GM21390 (cell line): Measurements from ENCODE around the gene FAM50B.

Source experiments
- ATAC-seq: cut with Tn5 transposase; IDR thresholded peaks from one replicate; pipeline ENCODE4 v1.9.1; 2021; ENCODE audit not compliant: unreplicated experiment

The FAM50B gene

DNA sequence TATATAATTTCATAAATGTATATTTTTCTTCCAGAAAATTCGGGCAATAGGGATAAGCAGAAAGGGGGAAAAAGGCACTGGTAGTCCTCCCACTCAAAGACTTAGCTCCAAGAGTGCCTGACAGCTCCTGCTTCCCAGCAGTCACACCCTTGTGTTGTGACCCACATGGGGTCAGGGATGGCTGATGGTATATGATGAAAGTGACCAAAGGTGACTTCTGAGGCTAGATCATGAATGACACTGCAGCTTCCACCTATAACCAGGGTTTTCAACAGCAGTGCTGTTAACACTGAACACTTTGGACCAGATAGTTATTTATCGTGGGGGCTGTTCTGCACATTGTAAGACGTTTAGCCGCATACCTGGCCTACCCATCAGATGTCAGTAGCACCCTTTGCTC is 22.3 kb downstream of the FAM50B start:
- ATAC-seq, result no peak

GRCh38 chr6:3871939-3872338 is 22.8 kb downstream of the FAM50B start:
- no peak for ATAC-seq

DNA sequence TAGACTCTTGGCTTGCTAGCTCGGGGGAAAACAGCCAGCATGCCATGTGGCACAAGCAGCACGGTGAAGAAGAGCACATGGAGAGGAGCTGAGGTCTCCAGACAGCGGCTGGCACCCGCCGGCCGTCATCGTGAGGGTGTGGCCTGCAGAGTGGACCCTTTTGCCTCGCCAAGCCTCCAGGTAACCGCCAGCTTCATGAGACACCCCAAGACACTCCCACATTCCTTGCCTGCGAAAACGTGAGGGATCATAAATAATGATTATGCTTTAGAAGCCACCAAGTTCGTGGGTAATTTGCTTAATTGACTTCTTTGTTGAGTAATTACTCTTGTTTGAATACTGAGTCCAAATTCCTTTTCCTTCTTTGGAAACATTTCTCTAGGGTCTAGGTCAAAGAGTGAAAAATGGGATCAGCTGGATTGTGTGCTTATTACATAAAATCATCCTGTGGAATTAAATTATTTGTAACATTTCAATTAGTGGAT is 23.2 kb downstream of the FAM50B start:
- no peak for ATAC-seq

GRCh38 chr6:3873051-3873450 is 23.9 kb downstream of the FAM50B start:
- ATAC-seq, result no peak

DNA sequence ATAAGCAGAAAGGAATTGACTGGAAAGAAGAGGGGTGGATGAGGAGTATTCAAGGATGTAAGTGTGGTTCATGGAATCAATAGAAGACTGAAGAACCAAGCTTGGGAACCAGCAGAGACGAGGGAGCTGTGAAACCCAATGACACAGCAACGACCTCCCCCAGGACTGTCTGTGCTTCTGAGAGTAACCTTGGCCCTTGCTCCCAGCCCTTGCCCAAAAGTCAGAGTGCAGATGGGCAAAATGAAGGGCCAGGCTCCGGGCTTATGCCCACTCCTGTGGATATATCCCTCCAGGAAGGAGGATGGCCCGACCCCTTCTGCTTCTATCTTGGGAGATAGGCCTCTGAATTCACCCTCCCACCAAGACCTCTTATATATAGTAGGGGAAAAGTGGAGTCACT is 24.9 kb downstream of the FAM50B start:
- ATAC-seq, result no peak

DNA sequence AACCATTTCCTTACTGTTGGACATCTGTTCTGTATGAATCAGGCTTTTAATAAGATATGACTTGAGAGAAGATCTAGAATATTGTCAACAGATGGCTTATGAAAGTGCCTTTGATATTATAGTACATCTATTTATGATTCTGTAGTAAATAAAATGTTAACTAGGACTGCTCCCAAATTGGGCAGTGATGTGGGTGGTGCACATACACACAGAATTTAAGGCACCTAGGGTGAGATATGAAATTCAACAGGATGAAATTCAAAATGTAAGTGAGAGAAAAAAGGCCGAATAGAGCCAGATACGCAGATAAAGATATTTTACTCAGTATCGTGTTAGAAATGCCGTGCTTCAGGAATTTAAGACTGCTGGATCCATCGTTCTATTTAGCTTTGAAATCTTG is 26.3 kb downstream of the FAM50B start:
- no peak for ATAC-seq

GRCh38 chr6:3876101-3876500 is 26.9 kb downstream of the FAM50B start:
- ATAC-seq, result no peak

DNA sequence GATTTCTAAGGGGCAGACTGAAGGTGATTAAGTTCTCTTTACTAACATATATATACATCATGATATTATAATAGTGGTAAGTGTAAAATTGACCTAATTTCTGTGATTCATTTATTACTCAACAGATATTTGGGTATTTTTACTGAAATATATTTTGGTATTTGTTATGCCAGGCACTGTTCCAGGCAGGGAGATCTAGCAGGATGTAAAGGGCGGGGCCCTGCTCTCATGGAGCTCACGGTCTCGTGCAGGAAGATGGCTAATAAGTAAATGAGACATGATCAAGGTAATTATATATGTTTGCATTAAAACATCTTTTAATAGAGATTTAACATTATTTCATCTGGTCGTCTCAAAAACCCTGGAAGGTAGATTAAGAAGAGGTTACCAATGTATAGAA is 27.7 kb downstream of the FAM50B start:
- ATAC-seq, result no peak

DNA sequence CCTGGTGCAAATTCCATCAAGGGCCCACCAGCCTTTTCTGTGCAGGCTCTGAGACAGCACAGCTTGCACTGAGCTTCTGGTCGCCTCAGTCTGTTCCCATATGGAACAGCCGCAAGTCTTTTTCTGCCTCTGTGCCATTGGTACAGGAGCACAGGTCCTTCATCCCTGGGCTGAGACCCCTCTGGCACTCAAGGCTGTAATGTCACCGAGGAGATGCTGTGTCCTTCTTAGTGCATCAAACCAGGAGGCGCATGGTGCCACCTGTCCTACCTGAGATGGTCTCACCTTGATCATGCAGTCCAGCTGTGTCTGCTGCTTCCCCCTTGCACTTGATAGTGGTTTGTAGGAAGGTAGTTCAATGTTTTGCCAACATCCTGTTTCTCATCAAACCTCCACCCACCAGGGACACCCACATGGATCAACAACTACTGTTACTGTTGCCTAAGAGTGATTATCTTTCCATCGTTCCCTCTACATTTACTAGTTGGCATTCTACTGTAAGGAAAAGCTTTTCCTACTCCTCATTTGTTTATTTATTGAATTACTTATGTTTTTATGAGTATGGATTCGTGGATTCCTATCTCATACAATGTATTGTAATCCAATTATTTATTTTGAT is 29.0 kb downstream of the FAM50B start:
- ATAC-seq, result no peak

- no peak for ATAC-seq
Observed at GRCh38 chr6:3879194-3879952, 30.2 kb downstream of the FAM50B start.

- no peak for ATAC-seq
Observed at GRCh38 chr6:3881711-3882421, 32.7 kb downstream of the FAM50B start.

GRCh38 chr6:3882431-3882830 is 33.3 kb downstream of the FAM50B start:
- no peak for ATAC-seq

- ATAC-seq, result no peak
Observed at GRCh38 chr6:3882866-3883265, 33.7 kb downstream of the FAM50B start.

GRCh38 chr6:3884007-3884745 is 35.0 kb downstream of the FAM50B start:
- ATAC-seq, result no peak

DNA sequence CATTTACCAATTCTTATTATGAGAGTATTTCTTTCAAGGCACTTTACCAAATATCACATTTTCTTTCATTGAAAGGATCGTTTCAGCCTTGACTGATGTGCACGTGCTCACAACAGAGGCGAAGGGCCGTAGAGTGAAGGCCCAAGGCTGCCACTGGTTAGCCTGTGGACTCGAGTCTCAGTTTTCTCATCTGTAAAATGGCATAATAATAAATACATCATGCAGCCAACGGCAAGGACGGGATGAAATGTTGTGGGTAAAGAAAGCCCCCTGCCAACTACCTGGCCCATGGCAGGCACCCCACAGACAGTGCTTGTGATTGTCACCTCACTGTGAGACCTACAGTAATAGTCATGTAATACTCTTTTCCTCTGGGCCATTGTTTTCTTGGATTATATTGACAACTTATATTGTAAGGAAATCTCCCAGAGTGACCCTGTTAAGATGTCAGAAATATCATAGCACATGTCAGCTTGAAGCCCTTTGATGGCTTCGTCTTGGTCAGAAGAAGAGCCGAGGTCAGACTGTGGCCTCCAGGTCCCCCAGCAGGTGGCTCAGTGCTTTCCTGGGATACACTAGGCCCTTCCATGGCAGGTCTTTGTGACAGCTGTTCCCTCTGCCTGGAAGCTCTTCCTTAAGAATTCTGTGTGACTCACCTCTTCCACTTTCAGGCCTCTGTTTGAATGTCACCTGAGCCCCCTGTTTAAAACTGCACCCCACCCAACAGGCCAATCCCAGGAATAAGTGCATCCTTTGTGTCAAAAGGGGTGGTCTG is 36.3 kb downstream of the FAM50B start:
- no peak for ATAC-seq

- ATAC-seq, result no peak
Observed at GRCh38 chr6:3887150-3887700, 38.1 kb downstream of the FAM50B start.

GRCh38 chr6:3888153-3888957 is 39.2 kb downstream of the FAM50B start:
- no peak for ATAC-seq

GRCh38 chr6:3890047-3890446 is 40.9 kb downstream of the FAM50B start:
- no peak for ATAC-seq

GRCh38 chr6:3891883-3892282 is 42.7 kb downstream of the FAM50B start:
- no peak for ATAC-seq
